GM20431 (cell line): Measurements from ENCODE around the gene MTM1.

Source experiments
- in situ Hi-C: fragments of 300-500 bp; cut with MseI, MboI; formaldehyde crosslinking; loops from one replicate; pipeline ENCODE4 v1.15.0; 2020; ENCODE audit warnings: low sequenced_read_pairs; ENCODE audit not compliant: unreplicated experiment

MTM1 gene

DNA sequence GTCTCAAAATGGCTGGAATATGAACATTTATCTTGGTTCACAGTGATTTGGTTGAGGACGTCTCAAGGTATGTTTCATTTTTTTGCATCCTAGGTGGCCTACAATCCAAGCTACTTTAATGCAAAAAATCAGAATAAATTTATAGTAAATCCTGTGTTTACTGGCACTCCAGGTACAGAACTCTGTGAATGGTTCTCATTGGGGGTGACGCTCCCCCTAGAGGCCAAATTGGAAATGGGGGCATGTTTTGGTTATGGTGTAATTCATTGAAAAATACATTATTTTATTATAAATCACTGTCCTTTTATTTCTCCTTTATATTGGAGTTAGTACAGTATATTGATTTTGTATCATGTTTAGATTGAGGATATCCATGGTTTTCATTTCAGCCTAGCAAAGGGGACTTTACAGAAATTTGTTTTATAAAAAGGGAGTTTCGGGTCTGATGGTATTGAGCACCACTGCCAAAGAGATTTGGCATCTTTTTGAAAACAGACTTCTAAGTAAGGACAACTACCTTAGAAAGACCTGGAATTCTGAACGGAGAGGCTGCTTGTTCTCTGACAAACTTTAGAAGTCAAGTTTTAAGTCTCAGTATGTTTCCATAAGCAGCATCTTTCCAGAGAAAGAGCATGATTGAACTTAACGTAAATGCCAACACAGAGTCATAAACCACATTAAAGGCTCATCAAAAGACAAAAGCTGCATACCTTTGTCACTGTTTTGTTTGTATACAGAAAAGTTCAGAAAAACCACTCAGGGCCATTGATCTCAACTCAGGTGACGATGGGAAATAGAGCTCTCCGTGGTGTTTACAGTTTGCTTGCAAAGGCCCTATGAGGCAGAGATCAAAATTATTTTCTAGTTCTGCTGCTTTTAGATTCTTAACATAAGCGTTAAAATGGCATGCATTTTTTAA lies 19.4 kb downstream of the MTM1 start:
- in situ Hi-C loops: no loop called here

DNA sequence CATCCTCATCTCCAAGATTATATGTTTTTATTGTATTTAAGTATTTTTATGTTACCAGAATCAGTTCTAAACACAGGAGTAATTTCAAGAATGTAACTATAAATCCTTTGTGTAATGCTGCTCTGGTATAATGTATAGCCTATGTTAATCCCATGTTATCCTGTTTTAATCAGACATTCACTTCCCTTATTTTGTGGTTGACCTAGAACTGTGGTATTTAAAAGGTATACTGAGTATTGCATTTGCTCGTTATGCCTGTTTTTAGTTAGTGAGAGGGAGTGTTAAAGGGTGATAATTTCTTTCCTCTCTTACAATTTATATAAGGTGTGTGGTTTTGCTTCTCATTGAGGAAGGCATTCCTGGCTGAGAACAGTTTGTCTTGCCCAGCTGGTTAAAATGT lies 26.2 kb downstream of the MTM1 start:
- in situ Hi-C loops: no loop called here

DNA sequence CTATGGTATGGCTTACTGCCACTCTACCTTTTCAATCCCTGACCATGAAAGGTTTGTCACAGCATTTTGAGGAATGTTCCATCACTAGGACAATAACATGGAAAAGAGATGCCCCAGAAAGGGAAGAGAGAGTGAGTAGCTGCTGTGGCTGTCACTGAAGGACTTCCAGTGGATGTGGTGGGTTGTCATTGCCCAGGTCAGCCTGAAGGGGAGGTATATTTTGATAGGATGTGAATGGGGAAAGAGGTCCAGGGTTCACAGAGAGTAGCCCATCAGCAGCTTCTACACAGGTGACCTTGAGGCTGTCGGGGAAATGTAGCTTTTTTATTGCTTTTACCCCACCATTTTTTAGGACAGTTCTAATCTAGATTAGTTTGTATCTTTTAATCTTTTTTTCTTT lies 30.8 kb downstream of the MTM1 start:
- in situ Hi-C loops: no loop called here

DNA sequence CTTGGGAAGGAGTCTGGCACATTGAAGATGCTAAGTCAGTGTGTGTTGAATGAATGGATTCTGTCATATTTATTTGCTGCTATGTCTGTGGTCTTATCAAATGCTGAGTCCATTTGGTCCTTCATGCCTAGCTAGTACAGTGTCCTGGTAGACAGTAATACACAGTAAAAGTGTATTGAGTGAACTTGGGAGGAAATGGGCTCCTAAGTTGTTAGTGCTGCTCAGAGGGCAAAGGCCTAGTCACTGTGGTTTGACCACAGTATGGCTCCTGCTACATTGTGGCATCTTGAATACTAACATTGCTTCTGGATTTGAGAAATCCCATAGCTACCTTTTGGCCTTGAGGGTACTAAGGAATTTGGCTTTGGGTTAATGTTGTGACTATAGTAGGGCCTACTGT lies 33.9 kb downstream of the MTM1 start:
- in situ Hi-C loops: no loop called here

DNA sequence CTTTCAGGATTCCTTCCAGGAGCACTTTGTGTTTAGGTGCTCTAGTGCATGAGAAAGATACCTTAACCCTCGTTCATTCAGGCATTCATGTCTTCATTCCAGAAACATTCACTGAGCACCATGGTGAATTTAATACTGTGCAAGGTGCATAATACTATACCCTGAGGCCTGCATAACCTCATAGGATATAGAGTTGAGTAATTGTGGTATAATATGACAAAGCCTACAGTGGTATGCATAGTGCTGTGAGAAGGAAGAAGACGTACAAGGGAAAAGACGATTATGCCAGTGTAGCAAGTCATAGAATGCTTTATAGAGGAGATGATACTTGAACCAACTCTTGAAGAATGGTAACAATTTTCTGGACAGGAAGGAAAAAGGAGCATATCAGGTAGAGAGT lies 34.3 kb downstream of the MTM1 start:
- in situ Hi-C loops: no loop called here

DNA sequence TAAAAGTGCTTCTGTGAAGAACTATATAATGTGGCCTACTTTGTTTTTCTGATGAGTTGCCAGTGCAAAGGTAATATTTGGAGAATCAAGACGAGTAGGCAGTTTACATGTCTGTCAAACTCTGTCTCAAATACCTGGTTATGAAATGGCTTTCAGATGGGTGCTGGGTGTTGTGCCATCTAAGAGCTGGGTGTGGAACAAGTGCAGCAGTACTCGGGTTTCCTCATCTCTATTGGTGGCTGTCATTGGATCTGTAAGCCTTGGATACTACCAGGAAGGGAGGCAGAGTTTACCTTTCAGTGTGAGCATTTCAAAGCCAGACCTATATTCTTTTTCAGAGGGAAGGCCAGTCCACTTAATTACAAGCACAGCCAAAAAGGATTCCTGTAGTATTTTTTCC lies 37.2 kb downstream of the MTM1 start:
- in situ Hi-C loops: no loop called here

DNA sequence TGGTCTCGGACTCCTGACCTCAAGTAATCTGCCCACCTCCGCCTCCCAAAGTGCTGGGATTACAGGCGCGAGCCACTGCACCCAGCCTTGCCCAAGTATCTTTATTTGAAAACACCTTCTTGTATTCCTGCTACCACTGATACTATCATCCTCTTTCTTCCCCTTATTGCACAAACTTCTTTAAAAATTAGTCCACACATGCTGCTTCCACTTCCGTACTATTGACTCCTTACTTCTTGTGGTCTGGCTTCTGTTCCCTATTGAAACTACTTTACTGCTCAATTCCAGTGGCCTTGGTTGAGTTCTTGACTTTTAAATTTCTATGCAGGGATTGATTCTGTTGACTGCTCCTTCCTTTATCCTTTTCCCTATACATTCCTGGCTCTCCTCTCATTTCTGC lies 38.8 kb downstream of the MTM1 start:
- in situ Hi-C loops: no loop called here

DNA sequence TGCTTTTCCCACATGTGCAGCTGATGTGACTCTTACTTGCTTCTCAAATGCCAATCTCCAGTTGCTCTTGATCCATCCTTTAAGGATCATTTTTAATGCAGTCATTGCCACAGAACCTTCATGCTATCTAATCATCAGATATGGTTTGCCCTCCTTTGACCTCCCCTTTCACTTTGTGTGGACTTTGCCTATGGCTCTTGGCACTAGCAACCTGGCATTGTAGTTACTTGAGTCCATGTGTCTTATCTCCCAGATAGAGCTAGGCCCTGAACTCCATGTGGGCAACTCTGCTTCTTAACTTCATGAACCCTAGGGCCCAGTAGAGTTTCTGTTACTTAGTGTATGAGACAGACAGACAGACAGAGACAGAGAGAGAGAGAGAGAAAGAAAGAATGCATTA lies 41.6 kb downstream of the MTM1 start:
- in situ Hi-C loops: no loop called here

DNA sequence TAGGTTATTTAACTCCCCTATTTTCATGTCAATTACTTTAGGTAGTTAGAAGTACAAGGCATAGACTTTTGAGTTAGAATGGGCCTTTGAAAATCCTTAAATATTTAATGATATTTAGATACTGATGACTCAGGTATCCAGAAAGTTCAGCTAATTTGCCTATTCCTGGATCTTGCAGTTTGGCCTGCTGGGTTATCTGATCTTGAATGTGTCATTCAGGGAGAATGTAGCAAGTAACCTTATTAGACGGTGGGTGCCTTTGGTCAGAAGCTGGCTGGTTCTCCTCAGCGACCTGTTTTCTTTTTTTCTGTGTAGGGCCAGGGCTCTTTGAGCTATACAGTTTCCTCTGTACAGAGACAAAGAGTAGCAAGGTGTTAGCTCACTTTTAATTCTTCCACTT lies 42.0 kb downstream of the MTM1 start:
- in situ Hi-C loops: no loop called here

DNA sequence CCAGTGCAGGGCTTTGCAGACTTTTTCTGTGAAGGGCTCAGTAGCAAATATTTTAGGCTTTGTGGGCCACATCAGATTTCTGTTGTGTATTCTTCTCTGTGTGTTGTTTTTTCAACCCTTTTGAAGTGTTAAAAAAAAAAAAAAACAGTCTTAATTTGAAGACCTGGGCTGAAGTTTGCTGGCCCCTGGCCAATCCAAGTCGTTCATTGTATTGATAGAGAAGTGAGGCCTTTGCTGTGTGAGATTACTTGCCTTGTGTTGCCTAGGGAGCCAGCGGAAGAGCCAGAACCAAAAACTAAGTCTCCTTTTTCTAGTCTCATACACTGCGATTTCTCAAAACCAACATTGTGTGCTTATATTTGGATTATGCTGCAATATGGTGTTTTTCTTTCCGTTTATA lies 46.9 kb downstream of the MTM1 start:
- in situ Hi-C loops: no loop called here

DNA sequence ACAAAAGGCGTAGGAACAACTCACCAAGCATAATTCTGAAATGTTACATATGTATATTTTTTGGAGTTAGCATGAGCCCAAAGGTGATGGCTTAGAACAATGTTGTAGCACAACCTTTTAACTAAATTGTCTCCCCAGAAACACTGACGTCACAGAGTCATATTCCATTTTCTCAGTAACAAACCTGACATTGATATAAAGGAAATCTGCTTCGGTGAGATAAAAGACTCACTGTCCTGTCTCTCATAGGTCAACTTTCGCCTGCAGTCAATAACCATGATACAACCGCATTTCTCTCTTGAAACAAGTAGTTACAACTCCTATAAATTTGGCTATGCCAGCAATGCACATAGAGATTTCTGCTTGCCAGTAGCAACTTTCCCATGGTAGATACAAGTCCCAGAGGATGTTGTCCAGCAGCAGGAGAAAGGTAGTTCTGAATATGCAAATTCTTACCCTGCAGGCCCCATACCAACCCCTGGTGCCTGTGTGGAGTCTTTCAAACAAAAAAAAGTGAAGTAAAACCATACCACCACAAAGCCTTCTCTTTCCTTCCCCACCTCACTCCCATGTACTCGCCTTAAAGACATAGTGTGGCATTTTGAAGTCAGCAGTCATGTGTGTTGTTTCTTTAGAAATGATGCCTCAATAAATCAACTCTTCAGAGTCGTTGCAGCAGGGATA lies 47.9 kb downstream of the MTM1 start:
- in situ Hi-C loops: no loop called here

DNA sequence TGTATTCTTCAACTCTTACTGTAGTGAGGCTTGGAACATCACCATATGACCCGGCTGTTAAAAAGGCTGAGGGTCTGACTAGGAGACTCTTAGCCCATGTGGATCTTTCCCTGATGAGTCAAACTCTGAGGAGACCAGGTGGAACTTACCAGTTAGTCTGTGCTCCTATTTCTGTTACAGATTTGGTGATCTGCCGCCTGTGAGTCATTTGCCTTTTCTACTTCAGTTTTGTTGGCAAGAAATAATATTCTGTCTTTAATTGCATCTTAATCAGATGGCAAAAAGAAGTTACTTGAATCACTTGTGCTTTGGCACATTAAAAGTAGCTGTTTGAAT lies 48.4 kb downstream of the MTM1 start:
- in situ Hi-C loops: no loop called here

DNA sequence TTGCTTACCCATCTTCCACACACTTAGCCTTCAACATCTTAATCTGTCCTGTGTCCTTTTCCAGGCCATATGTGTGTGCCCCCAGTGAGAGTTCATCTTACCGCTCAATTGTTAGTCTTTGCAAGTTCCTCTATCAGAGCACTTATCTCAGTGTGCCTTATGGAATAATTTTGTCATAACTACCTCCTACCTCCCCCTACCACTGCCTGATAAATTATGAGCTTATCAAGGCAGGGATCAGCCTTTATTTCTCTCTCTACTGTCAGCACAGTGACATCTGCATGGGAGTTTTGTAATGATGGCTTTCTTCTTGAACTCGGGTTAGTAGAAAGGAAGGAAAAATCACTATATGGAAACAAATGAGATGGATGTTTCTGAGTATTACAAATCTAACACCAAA lies 53.2 kb downstream of the MTM1 start:
- in situ Hi-C loops: no loop called here

DNA sequence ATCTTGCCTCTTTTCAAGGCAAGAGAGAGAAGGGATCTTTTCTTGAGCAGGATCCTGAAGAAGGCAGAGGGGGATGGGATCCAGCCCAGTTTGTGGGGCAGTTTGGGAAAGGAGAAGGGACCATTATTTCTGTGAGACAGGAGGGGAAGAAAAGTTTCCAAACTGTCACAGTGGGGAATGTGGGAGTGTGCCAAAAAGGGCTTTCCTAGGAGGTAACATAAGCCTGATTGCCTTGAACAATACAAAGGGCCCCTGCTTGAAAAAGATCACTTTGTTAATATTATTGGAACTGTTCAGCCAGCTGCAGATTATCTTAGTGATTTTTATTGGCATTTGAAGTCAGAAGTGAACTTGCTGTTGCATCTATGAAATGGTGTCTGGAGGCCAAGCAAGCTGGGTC lies 55.2 kb downstream of the MTM1 start:
- in situ Hi-C loops: no loop called here

DNA sequence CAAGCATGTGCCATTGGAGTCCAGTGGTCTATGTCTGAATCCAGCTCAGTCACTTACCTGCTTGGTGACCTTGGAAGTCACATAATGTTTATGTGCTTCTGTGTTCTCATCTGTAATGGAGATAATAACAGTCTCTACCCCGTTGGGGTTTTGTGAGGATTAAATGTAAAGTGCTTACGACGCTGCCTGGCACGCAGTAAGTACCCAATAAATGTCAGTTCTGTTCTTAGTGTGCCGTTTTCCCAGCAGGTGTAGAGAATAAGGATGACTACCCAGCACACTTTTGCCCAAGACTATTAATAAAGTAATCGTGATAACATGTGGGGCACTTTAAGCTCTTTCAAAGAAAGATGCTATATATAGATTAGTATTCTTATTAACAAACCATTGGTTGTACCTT lies 56.7 kb downstream of the MTM1 start:
- in situ Hi-C loops: no loop called here

DNA sequence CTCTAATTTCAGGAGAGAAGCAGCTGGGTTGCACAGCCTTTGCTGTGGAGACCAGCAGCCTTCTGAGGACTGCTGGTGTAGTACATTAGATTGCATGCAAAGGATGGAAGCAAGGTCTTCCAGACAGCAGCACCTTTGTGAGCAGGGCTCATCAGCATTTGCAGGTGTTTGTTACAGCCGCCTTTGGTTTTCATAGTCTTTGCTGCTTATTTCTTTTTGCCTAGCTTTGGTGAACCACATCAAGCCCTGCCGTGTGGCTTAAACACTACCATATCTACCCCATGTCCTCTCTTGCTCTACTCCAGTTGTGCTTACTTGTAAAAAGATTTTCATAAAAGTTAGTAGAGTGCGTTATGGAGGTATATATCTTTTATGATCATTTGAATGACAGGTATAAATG lies 57.5 kb downstream of the MTM1 start:
- in situ Hi-C loops: no loop called here

DNA sequence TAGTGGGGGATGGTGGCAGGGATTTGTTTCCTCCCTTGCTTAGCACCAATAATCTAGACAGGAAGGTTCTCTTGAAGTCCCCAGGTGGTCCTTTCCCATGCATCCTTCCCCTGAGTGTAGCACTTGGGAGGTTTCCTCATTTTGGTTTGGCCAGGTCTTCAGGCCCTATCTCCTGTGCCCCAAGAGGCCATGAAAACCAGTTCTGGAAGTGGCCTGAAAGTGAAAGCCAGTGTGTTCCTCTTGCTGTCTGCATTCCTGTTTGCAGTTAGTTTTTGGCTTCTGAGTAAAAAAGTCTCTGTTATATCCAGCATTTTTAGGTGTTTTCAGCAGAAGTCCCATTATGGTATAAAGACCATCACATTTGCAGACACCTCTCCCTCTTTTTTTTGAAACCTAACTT lies 59.5 kb downstream of the MTM1 start:
- in situ Hi-C loops: no loop called here

DNA sequence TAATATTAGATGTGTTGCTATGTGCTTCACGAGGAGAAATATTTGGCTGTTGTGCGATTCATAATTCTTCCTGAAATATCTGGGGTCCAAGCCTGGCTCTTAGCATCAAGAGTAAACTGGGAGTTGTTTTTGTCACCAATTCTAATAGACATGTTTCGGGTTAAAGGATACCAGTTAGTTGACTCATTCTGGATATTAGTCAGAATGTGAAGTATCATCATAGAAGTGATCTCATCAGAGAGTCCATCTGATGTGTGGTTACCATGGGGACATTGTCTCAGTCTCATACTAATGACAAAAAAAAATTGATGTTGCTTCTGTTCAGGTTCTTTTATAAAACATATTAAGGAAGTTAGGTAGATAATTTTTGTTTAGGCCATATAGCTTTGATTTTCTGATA lies 67.5 kb downstream of the MTM1 start:
- in situ Hi-C loops: no loop called here

DNA sequence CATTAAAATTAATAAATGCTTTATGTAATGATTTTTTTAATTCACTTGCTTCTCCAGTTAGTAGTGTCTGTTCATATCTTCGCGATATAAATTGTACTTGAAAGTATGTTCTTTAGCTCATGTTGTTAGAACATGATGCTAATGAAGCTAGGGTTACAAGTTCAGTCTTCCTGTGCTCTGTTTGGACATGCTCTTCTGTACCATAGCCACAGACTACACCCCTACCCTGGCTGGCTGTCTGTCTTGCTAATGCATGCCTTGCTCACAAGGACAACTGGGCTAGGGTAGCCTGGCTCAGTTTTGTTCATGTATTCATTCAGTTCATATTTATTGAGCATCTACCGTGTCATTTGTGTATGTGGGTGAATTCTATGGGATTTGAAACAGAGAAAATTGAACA lies 74.0 kb downstream of the MTM1 start:
- in situ Hi-C loops: no loop called here

DNA sequence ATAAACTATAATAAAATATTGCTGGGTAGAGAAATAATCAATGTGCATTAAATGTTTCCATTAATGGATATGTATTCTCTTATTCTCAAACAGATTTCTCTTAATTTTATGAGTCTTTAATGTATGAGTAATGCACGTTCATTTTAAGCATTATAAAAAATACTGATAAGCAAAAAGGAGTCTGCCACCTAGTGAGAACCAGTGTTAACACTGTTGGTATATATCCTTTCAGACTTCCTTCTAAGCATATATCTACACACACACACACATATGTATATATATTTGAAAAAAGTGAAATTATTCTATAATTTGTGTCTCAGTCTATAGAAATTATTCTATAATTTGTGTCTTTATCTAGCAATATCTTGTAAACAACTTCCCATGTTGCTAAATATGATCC lies 74.8 kb downstream of the MTM1 start:
- in situ Hi-C loops: no loop called here

DNA sequence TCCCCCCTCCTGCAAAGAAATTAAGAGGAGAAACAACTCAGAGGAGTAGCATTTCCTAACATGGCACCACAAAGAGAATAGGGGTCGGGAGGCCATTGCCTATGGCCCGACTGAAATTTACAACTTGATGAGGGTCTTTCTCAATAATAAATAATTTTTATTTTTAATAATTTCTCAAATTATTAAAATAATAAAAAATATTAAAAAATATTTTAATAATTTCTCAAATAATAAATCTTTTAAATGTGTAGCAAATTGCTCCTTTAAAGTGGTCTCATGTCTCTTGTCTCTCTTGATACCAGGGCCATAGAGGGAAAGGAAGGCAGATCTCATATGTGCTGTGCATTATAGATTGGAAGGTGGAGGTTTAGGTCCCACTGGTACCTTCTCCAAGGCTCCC lies 75.5 kb downstream of the MTM1 start:
- in situ Hi-C loops: no loop called here

DNA sequence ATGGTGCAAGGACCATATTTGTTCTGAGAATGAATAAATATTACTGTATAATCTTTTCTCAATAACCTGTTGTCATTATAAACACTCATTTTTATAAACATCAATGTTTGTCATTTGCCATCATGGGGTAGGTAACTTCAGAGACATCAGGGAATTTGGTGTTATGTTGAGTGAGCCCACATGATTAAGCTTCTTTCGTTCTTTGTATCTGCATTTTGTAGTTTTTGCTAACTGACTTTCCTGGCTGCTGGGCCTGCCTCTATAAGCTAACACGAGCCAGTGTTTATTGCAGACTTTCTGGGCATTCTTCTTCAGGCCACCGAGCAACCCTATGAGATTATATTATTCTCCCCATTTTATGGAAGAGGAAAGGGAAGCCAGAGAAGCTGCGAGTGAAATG lies 76.0 kb downstream of the MTM1 start:
- in situ Hi-C loops: no loop called here
